ENCODE results near the gene ZFYVE9.
"Not testable (repeated sequence)": the region's sequence is repeated elsewhere in the genome, so short reads cannot be mapped to it uniquely, and the experiment has no call there.

GRCh38 chr1:52206686-52207085, 64.8 kb downstream of the ZFYVE9 start:
- not testable (repeated sequence) for TF ChIP-seq CTCF, POLR2A (IDR thresholded peaks at IDR 0.05)

All from testis (tissue), 2 donors.